H1 (cell line): ENCODE measurements around the gene DLL3. TPM values are rescaled to one million over a fixed set of nuclear protein-coding genes. Genes with fewer than 3 reads are reported as not detected.

Experiments
- CTCF ChIA-PET: fragments of 300-600 bp; sonication (Branson Sonifier 250); formaldehyde crosslinking; loops from one replicate; lab custom pipeline; 2021; ENCODE audit not compliant: partially characterized antibody; lab: Charles Lee
- POLR2A ChIA-PET: fragments of 300-600 bp; sonication (Branson Sonifier 250); formaldehyde crosslinking; loops from one replicate; lab custom pipeline; 2021; ENCODE audit warnings: inconsistent platforms; ENCODE audit not compliant: partially characterized antibody; lab: Charles Lee
- DNase-seq, 2 experiments: peaks; one replicate each; pipeline versions ENCODE4 v3.0.0 to v3.0.0-alpha.2; 2010 to 2022; ENCODE audit warnings: low spot score in 2 of 2, low read depth in 1 of 2, mixed read lengths in 1 of 2
- FAIRE-seq: peaks from 2 replicates; lab custom pipeline; 2011; peaks lifted over from hg19 to GRCh38; lab: Jason Lieb, UNC
- H2AFZ ChIP-seq: 2 replicates; pipeline ENCODE4 v1.8.1; 2012; ENCODE audit warnings: low read length, inconsistent platforms
- H2AK5ac ChIP-seq: 2 replicates; pipeline ENCODE4 v1.6.1; 2013; ENCODE audit warnings: low read depth, low read length
- H2BK120ac ChIP-seq: replicated peaks from 2 replicates; pipeline ENCODE3; 2013; ENCODE audit warnings: low read depth, low read length, inconsistent platforms
- H2BK12ac ChIP-seq: 2 replicates; pipeline ENCODE4 v1.6.1; 2013; ENCODE audit warnings: low read depth, low read length
- H2BK15ac ChIP-seq: 2 replicates; pipeline ENCODE4 v1.6.1; 2013; ENCODE audit warnings: low read length
- H2BK20ac ChIP-seq: 2 replicates; pipeline ENCODE4 v1.6.1; 2013; ENCODE audit warnings: low read length
- H2BK5ac ChIP-seq: 2 replicates; pipeline ENCODE4 v1.6.1; 2013; ENCODE audit warnings: low read depth, low read length
- H3K14ac ChIP-seq: 2 replicates; pipeline ENCODE4 v1.6.1; 2013; ENCODE audit warnings: inconsistent platforms; ENCODE audit not compliant: insufficient read length
- H3K18ac ChIP-seq: 2 replicates; pipeline ENCODE4 v1.6.1; 2013; ENCODE audit warnings: low read length; ENCODE audit errors: extremely low read depth
- H3K23ac ChIP-seq: 2 replicates; pipeline ENCODE4 v1.6.1; 2013; ENCODE audit warnings: inconsistent platforms; ENCODE audit not compliant: insufficient read length
- H3K23me2 ChIP-seq: 2 replicates; pipeline ENCODE4 v1.6.1; 2013; ENCODE audit warnings: low read depth, low read length
- H3K27ac ChIP-seq: 2 replicates; pipeline ENCODE4 v1.6.1; 2011; ENCODE audit warnings: low read depth, low read length, inconsistent platforms
- H3K27me3 ChIP-seq, 4 experiments: replicated peaks in 1 of 4; 1 replicate in 1 of 4; 2 replicates in 3 of 4; pipeline versions ENCODE4 v1.6.1 to v1.8.1; 2011 to 2013; ENCODE audit warnings: low read length in 3 of 4, mild to moderate bottlenecking in 3 of 4, inconsistent platforms in 2 of 4, mixed read lengths in 2 of 4, moderate library complexity in 1 of 4; ENCODE audit not compliant: control insufficient read depth in 3 of 4, insufficient read depth in 3 of 4; ENCODE audit errors: extremely low read depth in 1 of 4
- H3K36me3 ChIP-seq, 4 experiments: 2 replicates each; pipeline versions ENCODE4 v1.6.1 to v1.8.1; 2011 to 2013; ENCODE audit warnings: mild to moderate bottlenecking in 4 of 4, low read length in 3 of 4, moderate library complexity in 2 of 4, control low read depth in 1 of 4, inconsistent platforms in 1 of 4; ENCODE audit not compliant: insufficient read depth in 4 of 4, control insufficient read depth in 2 of 4
- H3K4ac ChIP-seq: replicated peaks from 2 replicates; pipeline ENCODE3; 2013; ENCODE audit warnings: low read length, low read depth, mixed read lengths, inconsistent platforms; ENCODE audit not compliant: insufficient read length
- H3K4me1 ChIP-seq, 4 experiments: replicated peaks in 1 of 4; 1 replicate in 1 of 4; 2 replicates in 3 of 4; pipeline versions ENCODE4 v1.6.1 to v1.8.1; 2011 to 2013; ENCODE audit warnings: low read length in 3 of 4, inconsistent platforms in 2 of 4, mixed read lengths in 1 of 4; ENCODE audit not compliant: insufficient read depth in 4 of 4, control insufficient read depth in 3 of 4
- H3K4me2 ChIP-seq, 2 experiments: 2 replicates each; pipeline versions ENCODE4 v1.6.1 to v1.8.1; 2011 to 2013; ENCODE audit warnings: low read depth in 2 of 2, low read length in 2 of 2, control low read depth in 1 of 2, inconsistent platforms in 1 of 2, mild to moderate bottlenecking in 1 of 2; ENCODE audit not compliant: insufficient read depth in 1 of 2
- H3K4me3 ChIP-seq, 4 experiments: fragments of 200-600, 300-600 bp in 1 of 4; sonication (generic), shearing (Covaris generic), sonication (Bioruptor Twin) in 1 of 4; 2 replicates each; pipeline versions ENCODE4 v1.5.1 to v1.8.1; 2011 to 2016; ENCODE audit warnings: low read length in 4 of 4, low read depth in 3 of 4, control low read depth in 2 of 4, inconsistent platforms in 2 of 4, mild to moderate bottlenecking in 2 of 4, mixed read lengths in 1 of 4, moderate library complexity in 1 of 4; ENCODE audit not compliant: insufficient read depth in 2 of 4; ENCODE audit errors: extremely low read depth in 1 of 4
- H3K56ac ChIP-seq: replicated peaks from 2 replicates; pipeline ENCODE3; 2013; ENCODE audit warnings: low read depth, mild to moderate bottlenecking, mixed read lengths, low read length, inconsistent platforms; ENCODE audit not compliant: insufficient read length
- H3K79me1 ChIP-seq: 2 replicates; pipeline ENCODE4 v1.6.1; 2013; ENCODE audit warnings: low read depth, low read length, control low read depth
- H3K79me2 ChIP-seq, 2 experiments: 2 replicates each; pipeline versions ENCODE4 v1.6.1 to v1.8.1; 2012 to 2013; ENCODE audit warnings: low read length in 2 of 2, mild to moderate bottlenecking in 2 of 2, inconsistent platforms in 1 of 2; ENCODE audit not compliant: insufficient read depth in 2 of 2, control insufficient read depth in 1 of 2
- H3K9ac ChIP-seq, 4 experiments: replicated peaks in 1 of 4; 1 replicate in 1 of 4; 2 replicates in 3 of 4; pipeline versions ENCODE4 v1.6.1 to v1.8.1; 2011 to 2013; ENCODE audit warnings: low read depth in 3 of 4, low read length in 3 of 4, control low read depth in 2 of 4, mild to moderate bottlenecking in 2 of 4, moderate library complexity in 2 of 4, inconsistent platforms in 1 of 4; ENCODE audit errors: extremely low read depth in 1 of 4
- H3K9me3 ChIP-seq, 2 experiments: 2 replicates each; pipeline versions ENCODE4 v1.6.1 to v1.8.1; 2012 to 2013; ENCODE audit warnings: mild to moderate bottlenecking in 2 of 2, moderate library complexity in 2 of 2, control low read depth in 1 of 2, inconsistent platforms in 1 of 2, low read depth in 1 of 2, low read length in 1 of 2, mixed read lengths in 1 of 2; ENCODE audit not compliant: insufficient read depth in 2 of 2
- H4K20me1 ChIP-seq, 2 experiments: replicated peaks in 1 of 2; 2 replicates each; pipeline versions ENCODE3 to v1.8.1; 2011 to 2013; ENCODE audit warnings: inconsistent platforms in 2 of 2, low read length in 2 of 2, mild to moderate bottlenecking in 1 of 2; ENCODE audit not compliant: insufficient read depth in 2 of 2, control insufficient read depth in 1 of 2
- H4K5ac ChIP-seq: 2 replicates; pipeline ENCODE4 v1.6.1; 2013; ENCODE audit warnings: low read length, low read depth, mixed read lengths, inconsistent platforms; ENCODE audit not compliant: insufficient read length
- H4K8ac ChIP-seq: 2 replicates; pipeline ENCODE4 v1.8.0; 2013; ENCODE audit warnings: mild to moderate bottlenecking, moderate library complexity, low read length, inconsistent platforms; ENCODE audit not compliant: insufficient read depth; ENCODE audit errors: extremely low read depth
- H4K91ac ChIP-seq: replicated peaks from 2 replicates; pipeline ENCODE3; 2013; ENCODE audit warnings: low read length, mixed read lengths, inconsistent platforms; ENCODE audit not compliant: insufficient read length
- ATF3 ChIP-seq: IDR thresholded peaks from 2 replicates; pipeline ENCODE4 v1.6.1; 2011; ENCODE audit warnings: low read depth, mild to moderate bottlenecking, low read length; ENCODE audit not compliant: insufficient read depth
- CHD1 ChIP-seq: IDR thresholded peaks from 2 replicates; pipeline ENCODE4 v1.6.1; 2012; ENCODE audit warnings: low read depth, low read length, improper control_type of control experiment
- GTF2F1 ChIP-seq: IDR thresholded peaks from 2 replicates; pipeline ENCODE4 v1.6.1; 2012; ENCODE audit warnings: low read depth, low read length, improper control_type of control experiment, borderline replicate concordance
- RAD21 ChIP-seq, 2 experiments: IDR thresholded peaks in 1 of 2; conservative IDR thresholded peaks in 1 of 2; 2 replicates each; pipeline ENCODE4 v1.6.1; 2011; ENCODE audit warnings: low read depth in 2 of 2, low read length in 2 of 2, improper control_type of control experiment in 1 of 2, inconsistent platforms in 1 of 2, mild to moderate bottlenecking in 1 of 2, moderate library complexity in 1 of 2
- SAP30 ChIP-seq: fragments of 300-600 bp; sonication (generic); IDR thresholded peaks from 2 replicates; pipeline ENCODE4 v1.7.1; 2012; ENCODE audit warnings: low read length, moderate library complexity, mild to moderate bottlenecking, inconsistent platforms; ENCODE audit not compliant: insufficient read depth, insufficient replicate concordance
- SIX5 ChIP-seq: IDR thresholded peaks from 2 replicates; pipeline ENCODE4 v1.6.1; 2011; ENCODE audit warnings: mild to moderate bottlenecking, low read depth, low read length
- TBP ChIP-seq: IDR thresholded peaks from 2 replicates; pipeline ENCODE4 v1.6.1; 2011; ENCODE audit warnings: low read depth, low read length, improper control_type of control experiment
- USF2 ChIP-seq: IDR thresholded peaks from 2 replicates; pipeline ENCODE4 v1.6.1; 2011; ENCODE audit warnings: low read length, improper control_type of control experiment
- YY1 ChIP-seq: IDR thresholded peaks from 2 replicates; pipeline ENCODE4 v1.6.1; 2011; ENCODE audit warnings: low read depth, mild to moderate bottlenecking, low read length
- WGBS, 2 experiments: shearing (Covaris generic) in 1 of 2; methylation state at CpG; one replicate each; pipeline versions ENCODE4 v1.1.6 to v1.1.7; 2013 to 2015; ENCODE audit warnings: low lambda C conversion rate in 2 of 2, mixed read lengths in 2 of 2, inconsistent platforms in 1 of 2, low coverage in 1 of 2, missing lambda C conversion rate in 1 of 2; ENCODE audit not compliant: insufficient replicate concordance in 2 of 2, insufficient coverage in 1 of 2, insufficient read length in 1 of 2; ENCODE audit errors: extremely low coverage in 1 of 2, missing lambda C conversion rate in 1 of 2; 5-methylcytosine and 5-hydroxymethylcytosine counted together
- polyA plus RNA-seq, 7 experiments: library from polyadenylated mRNA; depleted of rRNA in 3 of 7; stranded (reverse) in 5 of 7; unstranded in 2 of 7; fragments of >200 nt in 5 of 7; fragments of 200-250 nt in 2 of 7; gene quantifications; 1 replicate in 5 of 7; 2 replicates in 1 of 7; 4 replicates in 1 of 7; pipeline versions ENCODE4 v1.2.1 to v1.2.3, GENCODE V29; 2011 to 2013; ENCODE audit warnings: missing spikeins in 2 of 7, mixed read lengths in 2 of 7
- total RNA-seq: library from RNA; stranded (reverse); fragmentation: NEBNext Ultra II Directional; extraction: Animal tissue kit (Norgen Biotek cat#: 25700); gene quantifications from 2 replicates; pipeline ENCODE4 v1.2.1, GENCODE V29; 2021

DLL3 gene
- total and polyA plus RNA-seq, 2 of the 8 experiments (the other 6 are each of a cell fraction or from before 2014, with no cell fraction given) = 12.2 to 13.8 TPM

GRCh38 chr19:39506598-39506943 is 7.8 kb downstream of the DLL3 start:
- TF ChIP-seq RAD21 (IDR thresholded peaks at IDR 0.05 in 1 of 2, conservative IDR thresholded peaks at IDR 0.05 in 1 of 2; ENCODE audit: low read depth in 2 of 2, low read length in 2 of 2) (no peak), SIX5 (no peak), CHD1 (no peak), USF2 (no peak), GTF2F1 (no peak), SAP30 (no peak), YY1 (no peak), ATF3 (no peak), TBP (no peak)
- no peak overlapping the region for H2AK5ac ChIP-seq
- H4K8ac ChIP-seq = no peak overlapping the region
- H2BK12ac ChIP-seq = no peak overlapping the region
- H3K27ac ChIP-seq = no peak overlapping the region
- FAIRE-seq (no peak), DNase-seq (no peak)
- H2BK15ac ChIP-seq = no peak overlapping the region
- H3K27me3 ChIP-seq = peaks cover 29 to 73% (median 64%) of the 10 kb centered on the region in 4 experiments
- no peak overlapping the region for H3K18ac ChIP-seq
- H3K4me2 ChIP-seq = peak overlapping the region; percentile 86 to 98; a peak in 3 of 4 replicates
- H3K23ac ChIP-seq = no peak overlapping the region
- 0 out of 8 replicates have a peak overlapping the region, but pooled peaks of 1 of the 4 experiments have one; percentile 74 for H3K4me3 ChIP-seq
- peaks cover 0 to 3% of the 10 kb centered on the region in 2 experiments for H4K20me1 ChIP-seq
- H3K56ac ChIP-seq = no peak overlapping the region
- peaks cover 0 to 4% (median 0%) of the 10 kb centered on the region in 4 experiments; a peak in 2 of 7 replicates for H3K4me1 ChIP-seq
- no peaks in the 10 kb centered on the region for H3K36me3 ChIP-seq
- no peak overlapping the region for H4K91ac ChIP-seq
- no peaks in the 10 kb centered on the region for H3K79me2 ChIP-seq
- H4K5ac ChIP-seq = no peak overlapping the region
- H3K9ac ChIP-seq = no peak overlapping the region
- no peaks in the 10 kb centered on the region for H3K79me1 ChIP-seq
- H2BK120ac ChIP-seq = no peak overlapping the region
- no peak overlapping the region for H2BK20ac ChIP-seq
- 0 out of 2 replicates have a peak overlapping the region, but pooled peaks have one; percentile 16 for H2AFZ ChIP-seq
- H2BK5ac ChIP-seq = no peak overlapping the region
- peaks cover 4 to 6% of the 10 kb centered on the region in 2 experiments; a peak in 3 of 4 replicates for H3K9me3 ChIP-seq
- H3K23me2 ChIP-seq = peaks cover 7% of the 10 kb centered on the region
- H3K4ac ChIP-seq = no peak overlapping the region
- H3K14ac ChIP-seq = no peak overlapping the region
- POLR2A ChIA-PET = interaction anchor here (0.5 to 3.4 kb wide), 8 partner anchors 8 to 98 kb away, joined by 3 to 15 read pairs (median 4); partner anchors contain the start of gene DLL3
- 80% methylated on average over 7 of the region's 7 CpGs; no CpG with 5 or more reads in 1 of the 2 experiments for WGBS, 2 experiments
- CTCF ChIA-PET = interaction anchor here (1.0 to 1.9 kb wide), 5 partner anchors 9 to 121 kb away, joined by 3 to 11 read pairs (median 7); partner anchors contain the start of gene EID2B
